H9 (cell line): ENCODE measurements around the gene RNF180. TPM values are rescaled to one million over a fixed set of nuclear protein-coding genes. Genes with fewer than 3 reads are reported as not detected.

ENCODE experiments used
- DNase-seq: peaks from one replicate; pipeline ENCODE4 v3.0.0-alpha.2; 2017
- H2AFZ ChIP-seq: one replicate; pipeline ENCODE4 v1.6.1; 2013; ENCODE audit warnings: mild to moderate bottlenecking, low read length, control low read depth, moderate library complexity
- H2AK5ac ChIP-seq: 2 replicates; pipeline ENCODE4 v1.6.1; 2013; ENCODE audit warnings: low read length, control low read depth, mixed read lengths; ENCODE audit not compliant: insufficient read length
- H2BK120ac ChIP-seq: one replicate; pipeline ENCODE4 v1.6.1; 2013; ENCODE audit warnings: low read depth, mild to moderate bottlenecking, low read length, control low read depth, inconsistent platforms; ENCODE audit not compliant: poor library complexity, severe bottlenecking
- H2BK12ac ChIP-seq: 2 replicates; pipeline ENCODE4 v1.6.1; 2013; ENCODE audit warnings: low read length, control low read depth, mixed read lengths, low read depth; ENCODE audit not compliant: insufficient read length
- H2BK15ac ChIP-seq: 2 replicates; pipeline ENCODE4 v1.6.1; 2013; ENCODE audit warnings: low read depth, low read length, control low read depth
- H2BK20ac ChIP-seq: one replicate; pipeline ENCODE4 v1.6.1; 2013; ENCODE audit warnings: low read depth, mild to moderate bottlenecking, low read length, control low read depth, inconsistent platforms; ENCODE audit not compliant: poor library complexity, severe bottlenecking
- H2BK5ac ChIP-seq: 2 replicates; pipeline ENCODE4 v1.6.1; 2013; ENCODE audit warnings: low read length, control low read depth, mixed read lengths; ENCODE audit not compliant: insufficient read length
- H3K14ac ChIP-seq: 2 replicates; pipeline ENCODE4 v1.6.1; 2013; ENCODE audit warnings: low read length, control low read depth; ENCODE audit not compliant: insufficient read depth
- H3K18ac ChIP-seq: 2 replicates; pipeline ENCODE4 v1.6.1; 2013; ENCODE audit warnings: low read depth, mild to moderate bottlenecking, mixed read lengths, low read length, control low read depth; ENCODE audit not compliant: insufficient read length
- H3K23ac ChIP-seq: 2 replicates; pipeline ENCODE4 v1.6.1; 2013; ENCODE audit warnings: low read length, control low read depth, mixed read lengths, low read depth; ENCODE audit not compliant: insufficient read length
- H3K23me2 ChIP-seq: 2 replicates; pipeline ENCODE4 v1.6.1; 2013; ENCODE audit warnings: low read depth, mild to moderate bottlenecking, mixed read lengths, low read length, control low read depth; ENCODE audit not compliant: insufficient read length, poor library complexity, severe bottlenecking
- H3K27ac ChIP-seq: 2 replicates; pipeline ENCODE4 v1.5.1; 2013; ENCODE audit warnings: low read length, control low read depth, mixed read lengths, low read depth; ENCODE audit not compliant: insufficient read length
- H3K27me3 ChIP-seq: 2 replicates; pipeline ENCODE4 v1.6.1; 2013; ENCODE audit warnings: low read length, control low read depth, inconsistent platforms; ENCODE audit not compliant: insufficient read depth
- H3K4ac ChIP-seq: 2 replicates; pipeline ENCODE4 v1.6.1; 2013; ENCODE audit warnings: low read depth, mild to moderate bottlenecking, control low read depth, inconsistent platforms, low read length, moderate library complexity
- H3K4me1 ChIP-seq: 2 replicates; pipeline ENCODE4 v1.6.1; 2013; ENCODE audit warnings: low read length, control low read depth, inconsistent platforms; ENCODE audit not compliant: insufficient read depth
- H3K4me2 ChIP-seq: 2 replicates; pipeline ENCODE4 v1.6.1; 2013; ENCODE audit warnings: low read length, control low read depth, mixed read lengths; ENCODE audit not compliant: insufficient read length, insufficient read depth
- H3K56ac ChIP-seq: 2 replicates; pipeline ENCODE4 v1.6.1; 2013; ENCODE audit warnings: low read depth, mild to moderate bottlenecking, mixed read lengths, low read length, control low read depth; ENCODE audit not compliant: insufficient read length
- H3K79me1 ChIP-seq: 2 replicates; pipeline ENCODE4 v1.6.1; 2013; ENCODE audit warnings: low read depth, mild to moderate bottlenecking, moderate library complexity, low read length, control low read depth, inconsistent platforms; ENCODE audit not compliant: insufficient read depth, poor library complexity, severe bottlenecking
- H3K79me2 ChIP-seq: 2 replicates; pipeline ENCODE4 v1.6.1; 2013; ENCODE audit warnings: low read length, control low read depth, inconsistent platforms; ENCODE audit not compliant: insufficient read depth
- H3K9ac ChIP-seq: 2 replicates; pipeline ENCODE4 v1.6.1; 2013; ENCODE audit warnings: low read length, control low read depth, mixed read lengths; ENCODE audit not compliant: insufficient read length; ENCODE audit errors: extremely low read depth
- H3K9me3 ChIP-seq: one replicate; pipeline ENCODE4 v1.6.1; 2013; ENCODE audit warnings: low read depth, low read length, inconsistent platforms; ENCODE audit not compliant: control insufficient read depth
- H3T11ph ChIP-seq: one replicate; pipeline ENCODE4 v1.6.1; 2013; ENCODE audit warnings: mild to moderate bottlenecking, low read length, control low read depth, inconsistent platforms
- H4K20me1 ChIP-seq: one replicate; pipeline ENCODE4 v1.6.1; 2013; ENCODE audit not compliant: control insufficient read depth, insufficient read length, insufficient read depth
- H4K5ac ChIP-seq: 2 replicates; pipeline ENCODE4 v1.6.1; 2013; ENCODE audit warnings: low read depth, mild to moderate bottlenecking, mixed read lengths, low read length, control low read depth; ENCODE audit not compliant: insufficient read length
- H4K8ac ChIP-seq: replicated peaks from 2 replicates; pipeline ENCODE4 v1.6.1; 2013; ENCODE audit warnings: low read length, control low read depth, mixed read lengths, low read depth; ENCODE audit not compliant: insufficient read length
- H4K91ac ChIP-seq: 2 replicates; pipeline ENCODE4 v1.6.1; 2013; ENCODE audit warnings: low read depth, mild to moderate bottlenecking, moderate library complexity, mixed read lengths, low read length, control low read depth; ENCODE audit not compliant: insufficient read length
- H3K27ac Mint-ChIP-seq, 3 experiments: 2 replicates in 2 of 3; 3 replicates in 1 of 3; pipeline ENCODE4 v1.8.0; 2020 to 2021; ENCODE audit warnings: mixed read lengths in 3 of 3, mild to moderate bottlenecking in 1 of 3, moderate library complexity in 1 of 3
- H3K27me3 Mint-ChIP-seq: 2 replicates; pipeline ENCODE4 v1.8.0; 2021; ENCODE audit warnings: low read depth, mild to moderate bottlenecking, moderate library complexity, mixed read lengths
- H3K36me3 Mint-ChIP-seq, 3 experiments: 2 replicates in 2 of 3; 3 replicates in 1 of 3; pipeline ENCODE4 v1.8.0; 2020 to 2021; ENCODE audit warnings: low read depth in 3 of 3, mixed read lengths in 3 of 3; ENCODE audit not compliant: insufficient read depth in 1 of 3
- H3K4me1 Mint-ChIP-seq, 2 experiments: 2 replicates each; pipeline ENCODE4 v1.8.0; 2020; ENCODE audit warnings: mixed read lengths in 2 of 2
- H3K4me3 Mint-ChIP-seq, 2 experiments: 2 replicates in 1 of 2; 3 replicates in 1 of 2; pipeline ENCODE4 v1.8.0; 2020 to 2021; ENCODE audit warnings: mild to moderate bottlenecking in 2 of 2, mixed read lengths in 2 of 2, moderate library complexity in 1 of 2
- H3K9me3 Mint-ChIP-seq, 2 experiments: 2 replicates in 1 of 2; 3 replicates in 1 of 2; pipeline ENCODE4 v1.8.0; 2020; ENCODE audit warnings: mild to moderate bottlenecking in 2 of 2, mixed read lengths in 2 of 2, moderate library complexity in 1 of 2
- CTCF ChIP-seq: fragments of 200-600 bp; sonication (generic); conservative IDR thresholded peaks from 3 replicates; pipeline ENCODE4 v1.8.0; 2021; ENCODE audit warnings: antibody characterized with exemption, mild to moderate bottlenecking
- WGBS: extraction: QIAGEN DNeasy Blood & Tissue Kit; methylation state at CpG from one replicate; pipeline ENCODE4 v1.1.7; 2013; ENCODE audit warnings: missing lambda C conversion rate, low lambda C conversion rate, mixed read lengths; ENCODE audit not compliant: insufficient read length; ENCODE audit errors: extremely low coverage; 5-methylcytosine and 5-hydroxymethylcytosine counted together
- total RNA-seq: library from RNA; stranded (reverse); gene quantifications from 2 replicates; pipeline ENCODE4 v1.2.1, GENCODE V29; 2021

RNF180 gene
- total RNA-seq, 1 experiment from 2014 or later, result 2.5 TPM

DNA sequence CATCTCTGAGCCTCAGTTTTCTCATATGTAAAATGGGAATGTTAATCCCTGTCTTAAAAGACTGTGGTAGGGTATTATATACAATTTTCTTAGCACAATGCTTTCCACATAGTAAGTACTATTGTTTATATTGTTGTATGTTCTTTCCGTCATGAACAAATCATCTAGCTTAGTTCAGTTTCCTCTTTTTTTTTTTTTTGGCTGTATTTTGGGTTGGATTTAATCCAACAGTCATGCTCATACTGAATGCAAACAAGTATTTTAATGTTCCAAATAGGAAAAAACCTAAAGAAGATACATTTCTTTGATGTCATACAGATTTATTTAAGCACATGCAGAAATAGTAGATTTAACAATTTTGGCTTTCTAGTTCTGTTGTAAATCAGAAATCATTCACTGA lies 95.1 kb downstream of the RNF180 start:
- H3K27me3 Mint-ChIP-seq, result no peaks in the 10 kb centered on the region
- Histone ChIP-seq H3K27me3 (no peaks in the 10 kb centered on the region), H3K9ac (no peak overlapping the region), H3K23me2 (no peaks in the 10 kb centered on the region), H2BK5ac (no peak overlapping the region), H2BK20ac (no peak overlapping the region), H3K9me3 (no peaks in the 10 kb centered on the region), H4K91ac (no peak overlapping the region), H3K4me2 (no peak overlapping the region), H3K4me1 (no peaks in the 10 kb centered on the region), H3K23ac (no peak overlapping the region), H3K79me2 (no peaks in the 10 kb centered on the region), H3K56ac (no peak overlapping the region), H2BK15ac (no peak overlapping the region), H3K14ac (no peak overlapping the region), H4K8ac (no peak overlapping the region), H2BK120ac (no peak overlapping the region), H3K18ac (no peak overlapping the region), H2AK5ac (no peak overlapping the region), H4K20me1 (no peaks in the 10 kb centered on the region), H4K5ac (no peak overlapping the region), H2BK12ac (no peak overlapping the region), H2AFZ (no peak overlapping the region), H3K4ac (no peak overlapping the region), H3K27ac (no peak overlapping the region), H3K79me1 (no peaks in the 10 kb centered on the region), H3T11ph (no peak overlapping the region)
- H3K36me3 Mint-ChIP-seq, result no peaks in the 10 kb centered on the region; a peak in 1 of 7 replicates
- WGBS, result no CpG with 5 or more reads among the region's 1 CpG
- no peak overlapping the region for H3K27ac Mint-ChIP-seq
- no peak for DNase-seq
- H3K4me1 Mint-ChIP-seq, result no peaks in the 10 kb centered on the region
- H3K4me3 Mint-ChIP-seq, result no peak overlapping the region
- H3K9me3 Mint-ChIP-seq, result peaks cover 5 to 7% of the 10 kb centered on the region in 2 experiments; a peak in 2 of 5 replicates
- no peak for TF ChIP-seq CTCF
